Panc1 (cell line): ENCODE measurements around the gene CPNE4. TPM values are rescaled to one million over a fixed set of nuclear protein-coding genes. Genes with fewer than 3 reads are reported as not detected.

ENCODE experiments used
- ATAC-seq: fragments of 200-7000 bp; cut with Tn5 transposase; 2 replicates; pipeline ENCODE4 v1.9.1; 2020; ENCODE audit warnings: mild to moderate bottlenecking, moderate library complexity
- BruUV-seq: library from RNA; stranded (reverse); fragments of 400-500 nt; replicated peaks from 2 replicates; lab custom pipeline; 2021; lab: Mats Ljungman, UMichigan
- CTCF ChIA-PET: fragments of 300-600 bp; sonication (Branson Sonifier 250); formaldehyde crosslinking; loops from one replicate; lab custom pipeline; 2022; ENCODE audit warnings: antibody characterized with exemption; lab: Charles Lee
- POLR2A ChIA-PET: fragments of 300-600 bp; sonication (Branson Sonifier 250); formaldehyde crosslinking; loops from one replicate; lab custom pipeline; 2022; ENCODE audit warnings: antibody characterized with exemption; lab: Charles Lee
- DNase-seq: peaks from one replicate; pipeline ENCODE4 v3.0.0-alpha.2; 2010; ENCODE audit warnings: low read depth, low spot score
- H3K27ac ChIP-seq: 2 replicates; pipeline ENCODE4 v1.5.1; 2011; ENCODE audit warnings: mild to moderate bottlenecking, low read length, inconsistent platforms
- H3K27me3 ChIP-seq: fragments of 200-500 bp; sonication (Bioruptor generic); 2 replicates; pipeline ENCODE4 v1.6.0; 2014; ENCODE audit warnings: low read length, inconsistent platforms; ENCODE audit not compliant: control insufficient read depth, insufficient read depth
- H3K36me3 ChIP-seq: fragments of 200-500 bp; sonication (Bioruptor generic); 2 replicates; pipeline ENCODE4 v1.5.1; 2014; ENCODE audit warnings: inconsistent platforms, mild to moderate bottlenecking, low read length, moderate library complexity; ENCODE audit not compliant: control insufficient read depth, insufficient read depth
- H3K4me1 ChIP-seq: 2 replicates; pipeline ENCODE4 v1.5.1; 2011; ENCODE audit warnings: inconsistent platforms, mild to moderate bottlenecking, low read length, moderate library complexity; ENCODE audit not compliant: control insufficient read depth, insufficient read depth
- H3K4me3 ChIP-seq, 2 experiments: 2 replicates each; pipeline ENCODE4 v1.5.1; 2011 to 2012; ENCODE audit warnings: low read depth in 2 of 2, low read length in 2 of 2, mild to moderate bottlenecking in 2 of 2, inconsistent platforms in 1 of 2, moderate library complexity in 1 of 2
- H3K9me3 ChIP-seq: fragments of 200-500 bp; sonication (Bioruptor generic); 2 replicates; pipeline ENCODE4 v1.5.1; 2014; ENCODE audit warnings: low read depth, mild to moderate bottlenecking, inconsistent platforms, low read length, moderate library complexity; ENCODE audit not compliant: control insufficient read depth, insufficient read depth
- CTCF ChIP-seq: fragments of 450-650 bp; IDR thresholded peaks from 2 replicates; pipeline ENCODE4 v1.5.1; 2017; ENCODE audit warnings: mild to moderate bottlenecking
- POLR2AphosphoS5 ChIP-seq: IDR thresholded peaks from 2 replicates; pipeline ENCODE4 v1.6.1; 2012; ENCODE audit warnings: mild to moderate bottlenecking, low read depth, low read length, moderate library complexity
- REST ChIP-seq, 2 experiments: IDR thresholded peaks; 2 replicates each; pipeline ENCODE4 v1.6.1; 2011 to 2012; ENCODE audit warnings: low read depth in 2 of 2, control low read depth in 1 of 2, low read length in 1 of 2, mild to moderate bottlenecking in 1 of 2, moderate library complexity in 1 of 2; ENCODE audit not compliant: insufficient read depth in 1 of 2
- SIN3A ChIP-seq: IDR thresholded peaks from 2 replicates; pipeline ENCODE4 v1.6.1; 2012; ENCODE audit warnings: low read depth, mild to moderate bottlenecking, low read length, moderate library complexity, borderline replicate concordance; ENCODE audit not compliant: insufficient read depth
- TCF7L2 ChIP-seq: IDR thresholded peaks from 2 replicates; pipeline ENCODE4 v1.6.1; 2011; ENCODE audit warnings: mild to moderate bottlenecking, low read depth, low read length, inconsistent platforms
- in situ Hi-C: cut with HindIII; loops from 2 replicates; pipeline ENCODE4 v1.10.0; 2016; ENCODE audit warnings: low sequenced_read_pairs, low pct_unique_long_range_greater_than_20kb
- intact Hi-C: fragments of 100-400 bp; cut with micrococcal nuclease; formaldehyde crosslinking; loops from one replicate; pipeline ENCODE4 v1.10.0; 2022; ENCODE audit not compliant: unreplicated experiment
- total RNA-seq: library from RNA; stranded (reverse); gene quantifications from one replicate; pipeline ENCODE4 v1.2.1, GENCODE V29; 2021; ENCODE audit not compliant: unreplicated experiment

The CPNE4 gene
- total RNA-seq, 1 experiment from 2014 or later: not detected

- Histone ChIP-seq H3K27me3 (no peaks in the 10 kb centered on the region), H3K36me3 (no peaks in the 10 kb centered on the region; the same call in 1 of the 2 replicates), H3K9me3 (no peaks in the 10 kb centered on the region), H3K4me1 (no peaks in the 10 kb centered on the region), H3K4me3 (no peak overlapping the region), H3K27ac (no peak overlapping the region)
- DNase-seq (no peak), ATAC-seq (no peak)
- ChIA-PET POLR2A (no interaction called here), CTCF (no interaction called here)
- TF ChIP-seq POLR2AphosphoS5 (no peak), TCF7L2 (no peak), CTCF (no peak), SIN3A (no peak)
- in situ Hi-C loops (no loop called here), intact Hi-C loops (no loop called here)
- BruUV-seq: no TSS peak
Measured at GRCh38 chr3:131730581-131730980, 304.2 kb downstream of the CPNE4 start.

- in situ Hi-C loops (no loop called here), intact Hi-C loops (no loop called here)
- TF ChIP-seq POLR2AphosphoS5 (no peak), SIN3A (no peak), REST (IDR thresholded peaks at IDR 0.05; ENCODE audit: insufficient read depth in 1 of 2, low read depth in 2 of 2, low read length in 1 of 2) (no peak), TCF7L2 (no peak), CTCF (no peak)
- no TSS peak for BruUV-seq
- DNase-seq (no peak), ATAC-seq (no peak)
- H3K36me3 ChIP-seq: no peaks in the 10 kb centered on the region; the same call in 1 of the 2 replicates
- no peaks in the 10 kb centered on the region for H3K9me3 ChIP-seq
- H3K4me1 ChIP-seq: no peaks in the 10 kb centered on the region
- POLR2A ChIA-PET: no interaction called here
- H3K27ac ChIP-seq: no peak overlapping the region
- no peak overlapping the region for H3K4me3 ChIP-seq
- CTCF ChIA-PET: no interaction called here
- H3K27me3 ChIP-seq: no peaks in the 10 kb centered on the region
Measured at GRCh38 chr3:131729643-131730017, 305.2 kb downstream of the CPNE4 start.
